ENCODE results near the gene LDLRAD3.

- TF ChIP-seq POLR2A (IDR thresholded peaks at IDR 0.05) (no peak), CTCF (IDR thresholded peaks at IDR 0.05) (no peak), EP300 (IDR thresholded peaks at IDR 0.05) (no peak)
Observed at GRCh38 chr11:35978891-35979290, 35.0 kb downstream of the LDLRAD3 start.
